Measurements from ENCODE around the gene RAD23A.
"Not testable (repeated sequence)": the region's sequence is repeated elsewhere in the genome, so short reads cannot be mapped to it uniquely, and the experiment has no call there.

The RAD23A gene

GRCh38 chr19:12939975-12940423 is 5.7 kb upstream of the RAD23A start:
- H3K27me3 ChIP-seq (ENCODE audit: control insufficient read depth, insufficient read depth, low read length) = no peaks in the 10 kb centered on the region
- H3K36me3 ChIP-seq (ENCODE audit: control insufficient read depth, insufficient read depth, low read length) = peaks cover 51% of the 10 kb centered on the region
- no peaks in the 10 kb centered on the region for H3K9me3 ChIP-seq (ENCODE audit: control insufficient read depth, insufficient read depth, low read length)
- H3K4me3 ChIP-seq (ENCODE audit: low read depth, low read length) = peak overlapping the region; percentile 88
- peaks cover 4% of the 10 kb centered on the region for H3K4me1 ChIP-seq (ENCODE audit: control insufficient read depth, insufficient read depth, low read length)
- H3K9ac ChIP-seq (ENCODE audit: low read depth, low read length) = no peak overlapping the region

GRCh38 chr19:12940897-12941296 is 4.8 kb upstream of the RAD23A start:
- H3K9ac ChIP-seq (ENCODE audit: low read depth, low read length) = peak overlapping the region; percentile 8
- no peak overlapping the region for H3K4me3 ChIP-seq (ENCODE audit: low read depth, low read length)

GRCh38 chr19:12943437-12944044 is 2.1 kb upstream of the RAD23A start:
- no peak overlapping the region for H3K9ac ChIP-seq (ENCODE audit: low read depth, low read length)
- H3K27me3 ChIP-seq (ENCODE audit: control insufficient read depth, insufficient read depth, low read length) = no peaks in the 10 kb centered on the region
- no peak overlapping the region for H3K4me3 ChIP-seq (ENCODE audit: low read depth, low read length)
- no peaks in the 10 kb centered on the region for H3K9me3 ChIP-seq (ENCODE audit: control insufficient read depth, insufficient read depth, low read length)
- peaks cover 62% of the 10 kb centered on the region for H3K36me3 ChIP-seq (ENCODE audit: control insufficient read depth, insufficient read depth, low read length)
- peaks cover 4% of the 10 kb centered on the region for H3K4me1 ChIP-seq (ENCODE audit: control insufficient read depth, insufficient read depth, low read length)

More at GRCh38 chr19:12940897-12941296, 4.8 kb upstream of the RAD23A start:
- Histone ChIP-seq H3K4me1 (ENCODE audit: control insufficient read depth, insufficient read depth, low read length) (peaks cover 4% of the 10 kb centered on the region), H3K27me3 (ENCODE audit: control insufficient read depth, insufficient read depth, low read length) (no peaks in the 10 kb centered on the region), H3K36me3 (ENCODE audit: control insufficient read depth, insufficient read depth, low read length) (peaks cover 51% of the 10 kb centered on the region), H3K9me3 (ENCODE audit: control insufficient read depth, insufficient read depth, low read length) (no peaks in the 10 kb centered on the region)

DNA sequence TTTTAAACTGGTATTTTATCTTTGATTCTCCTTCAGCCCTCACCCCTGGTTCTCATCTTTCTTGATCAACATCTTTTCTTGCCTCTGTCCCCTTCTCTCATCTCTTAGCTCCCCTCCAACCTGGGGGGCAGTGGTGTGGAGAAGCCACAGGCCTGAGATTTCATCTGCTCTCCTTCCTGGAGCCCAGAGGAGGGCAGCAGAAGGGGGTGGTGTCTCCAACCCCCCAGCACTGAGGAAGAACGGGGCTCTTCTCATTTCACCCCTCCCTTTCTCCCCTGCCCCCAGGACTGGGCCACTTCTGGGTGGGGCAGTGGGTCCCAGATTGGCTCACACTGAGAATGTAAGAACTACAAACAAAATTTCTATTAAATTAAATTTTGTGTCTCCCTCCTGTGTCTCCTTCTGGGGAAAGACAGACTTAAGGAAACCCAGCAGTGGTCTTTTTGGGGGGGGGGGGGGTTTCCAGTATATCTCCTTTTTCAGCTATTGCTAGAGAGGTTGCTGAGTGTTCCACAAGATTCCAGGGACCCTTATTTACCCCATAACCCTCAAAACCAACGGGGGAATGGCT is 1.5 kb upstream of the RAD23A start:
- H3K9ac ChIP-seq (ENCODE audit: low read depth, low read length) = no peak overlapping the region
- peaks cover 4% of the 10 kb centered on the region for H3K4me1 ChIP-seq (ENCODE audit: control insufficient read depth, insufficient read depth, low read length)
- H3K4me3 ChIP-seq (ENCODE audit: low read depth, low read length) = no peak overlapping the region
- H3K36me3 ChIP-seq (ENCODE audit: control insufficient read depth, insufficient read depth, low read length) = peaks cover 66% of the 10 kb centered on the region
- H3K27me3 ChIP-seq (ENCODE audit: control insufficient read depth, insufficient read depth, low read length) = no peaks in the 10 kb centered on the region
- no peaks in the 10 kb centered on the region for H3K9me3 ChIP-seq (ENCODE audit: control insufficient read depth, insufficient read depth, low read length)

DNA sequence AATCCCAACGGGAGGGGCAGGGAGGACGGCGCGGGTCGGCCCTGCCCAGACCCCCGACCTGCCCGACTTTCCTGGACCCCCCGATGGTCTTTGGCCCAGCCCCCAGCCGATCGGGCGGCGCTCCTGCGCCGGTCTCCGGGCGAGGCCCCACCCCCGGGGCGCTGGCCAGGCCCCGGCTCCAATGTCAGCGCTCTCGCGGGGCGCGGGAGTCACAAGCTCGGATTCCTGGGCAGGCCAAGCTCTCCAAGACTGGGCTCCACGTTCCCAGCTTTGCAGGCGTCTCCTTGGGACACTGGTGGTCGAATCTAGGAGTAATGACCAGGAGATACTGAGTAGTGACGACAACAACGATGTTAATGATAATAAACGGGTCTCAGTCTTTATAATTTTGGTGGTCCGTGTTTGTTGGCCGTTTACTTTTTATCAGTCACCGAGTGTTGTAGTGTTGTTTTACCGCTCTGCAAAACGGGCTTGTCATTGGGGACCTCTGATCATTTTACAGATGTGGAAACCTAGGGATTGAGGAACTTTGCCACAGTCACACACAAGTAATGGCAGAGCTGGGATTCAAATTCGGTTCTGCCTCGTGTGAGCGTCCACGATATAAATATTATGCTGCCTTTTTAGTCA is 545 bp downstream of the RAD23A start:
- Histone ChIP-seq H3K9ac (ENCODE audit: low read depth, low read length) (peak overlapping the region; percentile 91), H3K4me1 (ENCODE audit: control insufficient read depth, insufficient read depth, low read length) (no peaks in the 10 kb centered on the region), H3K9me3 (ENCODE audit: control insufficient read depth, insufficient read depth, low read length) (no peaks in the 10 kb centered on the region), H3K4me3 (ENCODE audit: low read depth, low read length) (peak overlapping the region; percentile 91), H3K27me3 (ENCODE audit: control insufficient read depth, insufficient read depth, low read length) (no peaks in the 10 kb centered on the region), H3K36me3 (ENCODE audit: control insufficient read depth, insufficient read depth, low read length) (peaks cover 62% of the 10 kb centered on the region)

DNA sequence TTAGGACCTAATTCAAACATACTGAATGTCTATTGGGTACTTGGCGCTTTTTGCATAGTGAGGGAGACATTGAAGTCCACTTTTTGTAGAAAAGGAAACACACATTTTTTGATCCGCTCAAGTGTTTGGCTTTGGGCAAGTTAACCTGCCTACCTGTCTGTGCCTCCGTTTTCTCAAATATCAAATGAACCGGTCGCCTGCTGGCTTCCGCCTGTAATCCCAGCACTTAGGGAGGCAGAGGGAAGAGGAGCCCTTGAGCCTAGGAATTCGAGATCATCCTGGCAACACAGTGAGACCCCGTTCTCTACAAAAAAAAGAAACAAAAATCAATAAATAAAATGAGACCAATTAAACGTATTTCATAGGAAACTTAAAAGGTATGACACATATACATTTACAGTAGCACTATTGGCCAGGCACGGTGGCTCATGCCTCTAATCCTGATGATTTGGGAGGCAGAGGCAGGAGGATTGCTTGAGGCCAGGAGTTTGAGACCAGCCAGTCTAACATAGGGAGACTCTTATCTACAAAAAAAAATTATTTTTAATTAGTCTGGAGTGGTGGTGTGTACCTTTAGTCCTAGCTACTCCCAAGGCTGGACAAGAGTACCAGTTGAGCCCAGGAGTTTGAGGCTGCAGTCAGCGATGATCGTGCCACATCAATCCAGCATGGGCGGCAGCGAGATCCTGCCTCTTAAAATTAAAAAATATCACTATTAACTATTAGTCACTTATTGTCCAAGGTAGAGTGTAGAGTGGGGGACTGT is 1.3 kb downstream of the RAD23A start:
- H3K4me1 ChIP-seq (ENCODE audit: control insufficient read depth, insufficient read depth, low read length) = no peaks in the 10 kb centered on the region
- no peaks in the 10 kb centered on the region for H3K9me3 ChIP-seq (ENCODE audit: control insufficient read depth, insufficient read depth, low read length)
- H3K27me3 ChIP-seq (ENCODE audit: control insufficient read depth, insufficient read depth, low read length) = no peaks in the 10 kb centered on the region
- peaks cover 55% of the 10 kb centered on the region for H3K36me3 ChIP-seq (ENCODE audit: control insufficient read depth, insufficient read depth, low read length)
- peak overlapping the region; percentile 91 for H3K9ac ChIP-seq (ENCODE audit: low read depth, low read length)
- peak overlapping the region; percentile 91 for H3K4me3 ChIP-seq (ENCODE audit: low read depth, low read length)

- Histone ChIP-seq H3K4me3 (ENCODE audit: low read depth, low read length) (no peak overlapping the region), H3K27me3 (ENCODE audit: control insufficient read depth, insufficient read depth, low read length) (no peaks in the 10 kb centered on the region), H3K9me3 (ENCODE audit: control insufficient read depth, insufficient read depth, low read length) (no peaks in the 10 kb centered on the region), H3K9ac (ENCODE audit: low read depth, low read length) (no peak overlapping the region), H3K4me1 (ENCODE audit: control insufficient read depth, insufficient read depth, low read length) (no peaks in the 10 kb centered on the region), H3K36me3 (ENCODE audit: control insufficient read depth, insufficient read depth, low read length) (peaks cover 52% of the 10 kb centered on the region)
These were observed 2.3 kb downstream of the RAD23A start for GRCh38 chr19:12947702-12948611.

DNA sequence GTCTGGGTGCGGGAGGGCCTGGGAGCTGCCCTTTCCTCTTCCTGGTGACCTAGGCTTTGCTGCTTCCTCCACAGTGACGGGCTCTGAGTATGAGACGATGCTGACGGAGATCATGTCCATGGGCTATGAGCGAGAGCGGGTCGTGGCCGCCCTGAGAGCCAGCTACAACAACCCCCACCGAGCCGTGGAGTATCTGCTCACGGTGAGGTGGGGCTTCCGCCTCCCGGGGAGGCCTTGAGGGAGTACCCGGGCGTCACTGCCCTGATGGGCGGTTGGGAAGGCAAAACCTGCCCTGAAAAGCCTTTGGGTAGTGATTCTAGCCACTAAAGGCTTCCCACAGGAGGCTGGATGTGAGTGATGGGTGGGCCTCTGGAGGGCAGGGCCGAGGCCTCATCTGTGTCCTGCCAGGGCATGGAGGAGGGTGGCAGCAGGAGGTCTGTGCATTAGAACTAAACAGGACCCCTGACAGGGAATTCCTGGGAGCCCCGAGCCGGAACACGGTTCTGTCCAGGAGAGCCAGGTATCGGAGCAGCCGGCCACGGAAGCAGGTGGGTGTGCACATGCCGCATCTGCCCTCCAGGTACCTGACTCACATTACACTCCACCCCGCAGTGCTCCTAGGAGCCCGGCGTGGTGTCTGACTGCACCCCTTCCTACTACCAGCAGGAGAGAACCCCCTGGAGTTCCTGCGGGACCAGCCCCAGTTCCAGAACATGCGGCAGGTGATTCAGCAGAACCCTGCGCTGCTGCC is 3.1 kb downstream of the RAD23A start:
- Histone ChIP-seq H3K27me3 (ENCODE audit: control insufficient read depth, insufficient read depth, low read length) (no peaks in the 10 kb centered on the region), H3K9me3 (ENCODE audit: control insufficient read depth, insufficient read depth, low read length) (no peaks in the 10 kb centered on the region), H3K9ac (ENCODE audit: low read depth, low read length) (no peak overlapping the region), H3K36me3 (ENCODE audit: control insufficient read depth, insufficient read depth, low read length) (peaks cover 50% of the 10 kb centered on the region), H3K4me3 (ENCODE audit: low read depth, low read length) (no peak overlapping the region), H3K4me1 (ENCODE audit: control insufficient read depth, insufficient read depth, low read length) (peaks cover under 1% of the 10 kb centered on the region)

GRCh38 chr19:12949363-12950283 is 4.0 kb downstream of the RAD23A start:
- Histone ChIP-seq H3K4me3 (ENCODE audit: low read depth, low read length) (no peak overlapping the region), H3K27me3 (ENCODE audit: control insufficient read depth, insufficient read depth, low read length) (no peaks in the 10 kb centered on the region), H3K4me1 (ENCODE audit: control insufficient read depth, insufficient read depth, low read length) (peaks cover 2% of the 10 kb centered on the region), H3K36me3 (ENCODE audit: control insufficient read depth, insufficient read depth, low read length) (peaks cover 46% of the 10 kb centered on the region), H3K9ac (ENCODE audit: low read depth, low read length) (no peak overlapping the region), H3K9me3 (ENCODE audit: control insufficient read depth, insufficient read depth, low read length) (no peaks in the 10 kb centered on the region)

DNA sequence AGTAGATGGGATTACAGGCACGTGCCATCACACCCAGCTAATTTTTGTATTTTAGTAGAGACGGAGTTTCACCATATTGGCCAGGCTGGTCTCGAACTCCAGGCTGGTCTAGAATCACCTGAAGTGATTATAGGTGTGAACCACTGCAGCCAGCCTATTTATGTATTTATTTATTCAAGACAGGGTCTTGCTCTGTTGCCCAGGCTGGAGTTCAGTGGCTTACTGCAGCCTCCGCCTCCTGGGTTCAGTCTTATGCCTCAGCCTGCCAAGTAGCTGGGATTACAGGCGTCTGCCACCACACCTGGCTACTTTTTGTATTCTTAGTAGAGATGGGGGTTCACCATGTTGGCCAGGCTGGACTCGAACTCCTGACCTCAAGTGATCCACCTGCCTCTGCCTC is 6.4 kb downstream of the RAD23A start:
- H3K4me3 ChIP-seq (ENCODE audit: low read depth, low read length); H3K27me3 ChIP-seq (ENCODE audit: control insufficient read depth, insufficient read depth, low read length); H3K9me3 ChIP-seq (ENCODE audit: control insufficient read depth, insufficient read depth, low read length); H3K9ac ChIP-seq (ENCODE audit: low read depth, low read length); H3K4me1 ChIP-seq (ENCODE audit: control insufficient read depth, insufficient read depth, low read length): not testable (repeated sequence)
- H3K36me3 ChIP-seq (ENCODE audit: control insufficient read depth, insufficient read depth, low read length) = peaks cover 52% of the 10 kb centered on the region

All from iPS-15b (cell line).